Transverse colon (tissue), 4 donors: ENCODE measurements around the gene VAPA. TPM values are rescaled to one million over a fixed set of nuclear protein-coding genes. Genes with fewer than 3 reads are reported as not detected.

Source experiments
- DNase-seq: peaks from one replicate; pipeline ENCODE4 v3.0.0-alpha.2; 2019
- H3K27ac ChIP-seq, 4 donors: fragments of 200-600 bp; sonication (generic); 2 replicates each; pipeline ENCODE4 v1.5.1; 2016 to 2018; ENCODE audit warnings: inconsistent platforms in 4 of 4
- H3K27me3 ChIP-seq: fragments of 200-600 bp; sonication (generic); 2 replicates; pipeline ENCODE4 v1.5.1; 2017; ENCODE audit warnings: inconsistent platforms
- H3K36me3 ChIP-seq, 4 donors: fragments of 200-600 bp; sonication (generic); 2 replicates each; pipeline ENCODE4 v1.5.1; 2017 to 2019; ENCODE audit warnings: inconsistent platforms in 4 of 4
- H3K4me1 ChIP-seq, 4 donors: fragments of 200-600 bp; sonication (generic); 2 replicates each; pipeline ENCODE4 v1.5.1; 2017 to 2020; ENCODE audit warnings: inconsistent platforms in 4 of 4
- H3K4me3 ChIP-seq, 4 donors: fragments of 200-600 bp; sonication (generic); 1 replicate in 1 of 4; 2 replicates in 3 of 4; pipeline versions ENCODE4 v1.5.1 to v1.6.1; 2017 to 2019; ENCODE audit warnings: inconsistent platforms in 4 of 4
- H3K9me3 ChIP-seq, 2 donors: fragments of 200-600 bp; sonication (generic); 2 replicates each; pipeline ENCODE4 v1.5.1; 2017 to 2019; ENCODE audit warnings: inconsistent platforms in 2 of 2
- EP300 ChIP-seq: sonication (generic); formaldehyde crosslinking; IDR thresholded peaks from one replicate; pipeline ENCODE4 v1.6.1; 2017; ENCODE audit warnings: antibody characterized with exemption, low read depth
- POLR2A ChIP-seq: fragments of 450-650 bp; IDR thresholded peaks from one replicate; pipeline ENCODE4 v1.6.1; 2016; ENCODE audit warnings: antibody characterized with exemption, mild to moderate bottlenecking, moderate library complexity
- POLR2AphosphoS5 ChIP-seq, 3 donors: sonication (generic); formaldehyde crosslinking; IDR thresholded peaks; one replicate each; pipeline ENCODE4 v1.6.1; 2016; ENCODE audit warnings: antibody characterized with exemption in 3 of 3
- WGBS, 2 donors: methylation state at CpG; one replicate each; pipeline ENCODE4 v1.1.5; 2018; ENCODE audit warnings: low coverage in 1 of 2; 5-methylcytosine and 5-hydroxymethylcytosine counted together
- in situ Hi-C, 4 donors: fragments of 200-750 bp; cut with MboI; loops; one replicate each; pipeline versions ENCODE4 v1.15.0 to v1.15.1; 2017; ENCODE audit warnings: low sequenced_read_pairs in 3 of 4, low pct_ligation_motif_present in 1 of 4, low pct_unique_long_range_greater_than_20kb in 1 of 4
- intact Hi-C: fragments of 100-400 bp; cut with DNase I; formaldehyde crosslinking; loops from one replicate; pipeline ENCODE4 v1.15.1; 2023; ENCODE audit warnings: low total_unique reads
- total RNA-seq, 4 donors: library from RNA; depleted of rRNA; stranded (reverse); fragments of >200 nt; gene quantifications; one replicate each; pipeline ENCODE4 v1.1.0, GENCODE V29; 2016
- TF ChIP-seq, protein P1 (sequence below), 5 experiments: fragments of 200-600 bp in 3 of 5; fragments of 450-650 bp in 2 of 5; sonication (generic) in 3 of 5; IDR thresholded peaks; 1 replicate in 2 of 5; 2 replicates in 3 of 5; pipeline ENCODE4 v1.5.1; 2016 to 2017; ENCODE audit warnings: antibody characterized with exemption in 5 of 5, inconsistent platforms in 3 of 5, mild to moderate bottlenecking in 2 of 5, moderate library complexity in 1 of 5

VAPA gene
- total RNA-seq, 4 donors from 2014 or later: 110 to 322 (median 213) TPM

- Histone ChIP-seq H3K36me3 (no peaks in the 10 kb centered on the region), H3K4me3 (no peak overlapping the region), H3K27me3 (no peaks in the 10 kb centered on the region), H3K9me3 (no peaks in the 10 kb centered on the region), H3K27ac (no peak overlapping the region), H3K4me1 (peaks cover 0 to 9% (median 2%) of the 10 kb centered on the region in 4 donors)
- intact Hi-C loops: no loop called here
- 50 to 95% methylated on average over 1 to 10 of the region's 10 CpGs for WGBS, 2 donors
- TF ChIP-seq EP300 (no peak), POLR2A (no peak), POLR2AphosphoS5 (IDR thresholded peaks at IDR 0.05) (no peak)
- TF ChIP-seq, protein P1, sequence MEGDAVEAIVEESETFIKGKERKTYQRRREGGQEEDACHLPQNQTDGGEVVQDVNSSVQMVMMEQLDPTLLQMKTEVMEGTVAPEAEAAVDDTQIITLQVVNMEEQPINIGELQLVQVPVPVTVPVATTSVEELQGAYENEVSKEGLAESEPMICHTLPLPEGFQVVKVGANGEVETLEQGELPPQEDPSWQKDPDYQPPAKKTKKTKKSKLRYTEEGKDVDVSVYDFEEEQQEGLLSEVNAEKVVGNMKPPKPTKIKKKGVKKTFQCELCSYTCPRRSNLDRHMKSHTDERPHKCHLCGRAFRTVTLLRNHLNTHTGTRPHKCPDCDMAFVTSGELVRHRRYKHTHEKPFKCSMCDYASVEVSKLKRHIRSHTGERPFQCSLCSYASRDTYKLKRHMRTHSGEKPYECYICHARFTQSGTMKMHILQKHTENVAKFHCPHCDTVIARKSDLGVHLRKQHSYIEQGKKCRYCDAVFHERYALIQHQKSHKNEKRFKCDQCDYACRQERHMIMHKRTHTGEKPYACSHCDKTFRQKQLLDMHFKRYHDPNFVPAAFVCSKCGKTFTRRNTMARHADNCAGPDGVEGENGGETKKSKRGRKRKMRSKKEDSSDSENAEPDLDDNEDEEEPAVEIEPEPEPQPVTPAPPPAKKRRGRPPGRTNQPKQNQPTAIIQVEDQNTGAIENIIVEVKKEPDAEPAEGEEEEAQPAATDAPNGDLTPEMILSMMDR (IDR thresholded peaks at IDR 0.05): no peak
- in situ Hi-C loops: loop anchor here in 1 of 4 donors (25.0 kb wide), 1 partner anchor 291 kb away; the partner anchor contains the start of gene PPP4R1
- DNase-seq: no peak
Observed at GRCh38 chr18:9902832-9903231, 11.0 kb upstream of the VAPA start.

- no peaks in the 10 kb centered on the region for H3K27me3 ChIP-seq
- H3K36me3 ChIP-seq: no peaks in the 10 kb centered on the region
- intact Hi-C loops: no loop called here
- no peaks in the 10 kb centered on the region for H3K9me3 ChIP-seq
- TF ChIP-seq EP300 (no peak), POLR2A (no peak), POLR2AphosphoS5 (IDR thresholded peaks at IDR 0.05) (peak in 1 of 3 donors; percentile 27)
- in situ Hi-C loops: loop anchor here in 1 of 4 donors (25.0 kb wide), 1 partner anchor 293 kb away; the partner anchor contains the start of gene PPP4R1
- no peak overlapping the region for H3K4me3 ChIP-seq
- 59 to 82% methylated on average over 2 to 5 of the region's 5 CpGs for WGBS, 2 donors
- DNase-seq: no peak
- no peak overlapping the region for H3K27ac ChIP-seq
- no peaks in the 10 kb centered on the region for H3K4me1 ChIP-seq
Observed at GRCh38 chr18:9905401-9905922, 8.4 kb upstream of the VAPA start.

DNA sequence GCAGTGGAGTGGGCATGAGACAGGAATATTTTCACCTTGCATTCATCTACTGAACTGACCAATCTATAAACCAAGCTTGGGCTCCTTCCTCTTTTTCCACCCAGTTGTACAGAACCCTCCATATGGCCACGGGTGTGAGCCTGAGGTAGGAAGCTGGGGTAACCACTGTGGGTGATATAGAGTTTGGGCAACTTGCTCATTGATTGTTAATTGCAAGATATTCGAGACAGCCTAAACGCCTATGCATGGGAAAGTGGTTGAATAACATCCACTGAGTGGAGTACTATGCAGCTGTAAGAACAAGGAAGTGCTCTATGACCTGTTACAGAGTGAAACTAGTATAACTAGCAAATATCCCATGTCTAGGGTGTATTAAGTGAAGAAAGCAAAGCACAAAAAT lies 7.3 kb upstream of the VAPA start:
- H3K27ac ChIP-seq: no peak overlapping the region

GRCh38 chr18:9907867-9908266 lies 5.9 kb upstream of the VAPA start:
- intact Hi-C loops (no loop called here), in situ Hi-C loops (loop anchor here in 1 of 4 donors (25.0 kb wide), 1 partner anchor 296 kb away; the partner anchor contains the start of gene PPP4R1)
- TF ChIP-seq POLR2A (no peak), EP300 (no peak), POLR2AphosphoS5 (IDR thresholded peaks at IDR 0.05) (no peak)
- TF ChIP-seq, protein P1 (IDR thresholded peaks at IDR 0.05): no peak
- Histone ChIP-seq H3K27me3 (no peaks in the 10 kb centered on the region), H3K9me3 (no peaks in the 10 kb centered on the region), H3K27ac (no peak overlapping the region), H3K4me1 (peaks cover 0 to 2% (median under 1%) of the 10 kb centered on the region in 4 donors), H3K4me3 (no peak overlapping the region), H3K36me3 (no peaks in the 10 kb centered on the region)
- DNase-seq: no peak
- WGBS, 2 donors: 82 to 93% methylated on average over 3 to 4 of the region's 4 CpGs

More for the DNA sequence above, 7.3 kb upstream of the VAPA start:
- no peaks in the 10 kb centered on the region for H3K4me1 ChIP-seq
- H3K4me3 ChIP-seq: no peak overlapping the region
- in situ Hi-C loops (loop anchor here in 1 of 4 donors (25.0 kb wide), 1 partner anchor 294 kb away; the partner anchor contains the start of gene PPP4R1), intact Hi-C loops (no loop called here)
- WGBS, 2 donors: 83% methylated on average over 2 to 3 of the region's 3 CpGs
- no peaks in the 10 kb centered on the region for H3K9me3 ChIP-seq
- DNase-seq: no peak
- no peaks in the 10 kb centered on the region for H3K27me3 ChIP-seq
- H3K36me3 ChIP-seq: no peaks in the 10 kb centered on the region
- TF ChIP-seq POLR2A (no peak), EP300 (no peak), POLR2AphosphoS5 (IDR thresholded peaks at IDR 0.05) (no peak)
- TF ChIP-seq, protein P1 (IDR thresholded peaks at IDR 0.05): no peak

DNA sequence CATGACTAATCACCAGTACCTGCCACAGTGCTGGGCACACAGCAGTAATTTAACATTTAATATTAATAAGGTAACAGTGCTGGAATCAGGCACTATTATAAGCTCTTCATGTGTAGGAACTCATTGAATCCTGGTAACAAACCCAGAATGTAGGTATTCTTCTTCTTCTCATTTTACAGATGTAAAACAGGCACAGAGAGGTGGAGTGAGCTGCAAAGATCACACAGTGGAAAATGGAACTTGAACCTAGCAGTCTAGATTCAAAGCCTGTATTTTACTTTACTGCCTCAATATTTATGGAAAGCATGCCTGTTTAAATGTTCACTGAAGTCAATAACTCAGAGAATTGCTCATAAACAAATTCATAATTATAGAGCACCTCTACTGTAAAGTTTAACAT lies 3.7 kb upstream of the VAPA start:
- intact Hi-C loops (loop anchor here (10.0 kb wide), 1 partner anchor 55 kb away; no protein-coding TSS in a partner anchor), in situ Hi-C loops (loop anchor here in 1 of 4 donors (25.0 kb wide), 1 partner anchor 298 kb away; the partner anchor contains the start of gene PPP4R1)
- Histone ChIP-seq H3K36me3 (no peaks in the 10 kb centered on the region), H3K9me3 (no peaks in the 10 kb centered on the region), H3K27ac (no peak overlapping the region), H3K4me1 (peaks cover 0 to 5% (median 2%) of the 10 kb centered on the region in 4 donors), H3K4me3 (no peak overlapping the region), H3K27me3 (no peaks in the 10 kb centered on the region)
- no peak for DNase-seq
- TF ChIP-seq POLR2A (no peak), POLR2AphosphoS5 (IDR thresholded peaks at IDR 0.05) (no peak), EP300 (no peak)
- TF ChIP-seq, protein P1 (IDR thresholded peaks at IDR 0.05): no peak
